Adrenal gland (tissue), 12 donors: ENCODE results near the gene GNAQ. TPM values are rescaled to one million over a fixed set of nuclear protein-coding genes. Genes with fewer than 3 reads are reported as not detected.

Source experiments
- DNase-seq, 7 donors: peaks; one replicate each; pipeline ENCODE4 v3.0.0-alpha.2; 2019 to 2020
- H3K27ac ChIP-seq, 5 donors: fragments of 200-600 bp; sonication (generic) in 4 of 5; 1 replicate in 3 of 5; 2 replicates in 2 of 5; pipeline versions ENCODE4 v1.5.1 to v1.8.0; 2016 to 2020; ENCODE audit warnings: mild to moderate bottlenecking in 1 of 5
- H3K27me3 ChIP-seq: fragments of 200-600 bp; 2 replicates; pipeline ENCODE4 v1.8.0; 2021
- H3K36me3 ChIP-seq, 2 donors: fragments of 200-600 bp; replicated peaks in 1 of 2; 1 replicate in 1 of 2; 2 replicates in 1 of 2; pipeline versions ENCODE4 v1.5.1 to v1.8.0; 2018 to 2022
- H3K4me1 ChIP-seq, 2 donors: fragments of 200-600 bp; replicated peaks in 1 of 2; 1 replicate in 1 of 2; 2 replicates in 1 of 2; pipeline versions ENCODE4 v1.5.1 to v1.8.0; 2018 to 2021
- H3K4me3 ChIP-seq, 4 donors: fragments of 200-600 bp; sonication (generic) in 3 of 4; one replicate each; pipeline ENCODE4 v1.5.1; 2016 to 2018
- H3K9me3 ChIP-seq, 3 donors: fragments of 200-600 bp; sonication (generic) in 1 of 3; replicated peaks in 1 of 3; 1 replicate in 2 of 3; 2 replicates in 1 of 3; pipeline versions ENCODE4 v1.5.1 to v1.8.0; 2016 to 2021
- POLR2A ChIP-seq, 2 donors: fragments of 450-650 bp; IDR thresholded peaks; one replicate each; pipeline ENCODE4 v1.6.1; 2017; ENCODE audit warnings: antibody characterized with exemption in 2 of 2, mild to moderate bottlenecking in 2 of 2, moderate library complexity in 1 of 2
- WGBS, 4 donors: extraction: QIAGEN DNeasy Blood & Tissue Kit in 2 of 4; methylation state at CpG; one replicate each; pipeline versions ENCODE4 v1.1.5 to v1.1.7; 2013 to 2017; 5-methylcytosine and 5-hydroxymethylcytosine counted together
- intact Hi-C, 2 donors: fragments of 100-400 bp; cut with DNase I; formaldehyde crosslinking; loops; one replicate each; pipeline versions ENCODE4 v1.14.1 to v1.15.0; 2022 to 2023
- polyA plus RNA-seq, 3 donors: library from polyadenylated mRNA; stranded (reverse); fragments of 200-250 nt in 2 of 3; fragments of 350-450 nt in 1 of 3; fragmentation: Illumina TruSeq in 1 of 3; extraction: RNeasy Lipid Tissue Mini Kit (QIAGEN cat#74804) in 1 of 3; gene quantifications; one replicate each; pipeline ENCODE4 v1.2.3, GENCODE V29; 2013 to 2014
- total RNA-seq, 9 donors: library from RNA; depleted of rRNA in 4 of 9; stranded (reverse); fragments of >200 nt in 4 of 9; fragments of 120-200 nt in 1 of 9; fragmentation: NEBNext Ultra II Directional in 1 of 9; extraction: Animal tissue kit (Norgen Biotek cat#: 25700) in 1 of 9; gene quantifications; one replicate each; pipeline versions ENCODE4 v1.1.0 to v1.2.4, GENCODE V29; 2013 to 2023
- TF ChIP-seq, protein P1 (sequence below), 6 experiments: fragments of 450-650 bp in 4 of 6; fragments of 200-600 bp in 2 of 6; sonication (generic) in 1 of 6; IDR thresholded peaks; 1 replicate in 5 of 6; 2 replicates in 1 of 6; pipeline versions ENCODE4 v1.5.1 to v1.8.0; 2016 to 2021; ENCODE audit warnings: antibody characterized with exemption in 6 of 6, mild to moderate bottlenecking in 2 of 6, moderate library complexity in 1 of 6
- donor health status: healthy with polysubstance abuse.
- donor health status: Bipolar disorder and iron deficiency.
- donor health status: DM: yes; HTN: yes; CAD: no.
- donor health status: DM: no; HTN: no; CAD: no.
- donor health status: DM: no; HTN: no; CAD: no.
- donor health status: DM: yes; HTN: yes; CAD: no.

The GNAQ gene
- total and polyA plus RNA-seq, 12 donors = 15.8 to 71.7 (median 45.1) TPM

DNA sequence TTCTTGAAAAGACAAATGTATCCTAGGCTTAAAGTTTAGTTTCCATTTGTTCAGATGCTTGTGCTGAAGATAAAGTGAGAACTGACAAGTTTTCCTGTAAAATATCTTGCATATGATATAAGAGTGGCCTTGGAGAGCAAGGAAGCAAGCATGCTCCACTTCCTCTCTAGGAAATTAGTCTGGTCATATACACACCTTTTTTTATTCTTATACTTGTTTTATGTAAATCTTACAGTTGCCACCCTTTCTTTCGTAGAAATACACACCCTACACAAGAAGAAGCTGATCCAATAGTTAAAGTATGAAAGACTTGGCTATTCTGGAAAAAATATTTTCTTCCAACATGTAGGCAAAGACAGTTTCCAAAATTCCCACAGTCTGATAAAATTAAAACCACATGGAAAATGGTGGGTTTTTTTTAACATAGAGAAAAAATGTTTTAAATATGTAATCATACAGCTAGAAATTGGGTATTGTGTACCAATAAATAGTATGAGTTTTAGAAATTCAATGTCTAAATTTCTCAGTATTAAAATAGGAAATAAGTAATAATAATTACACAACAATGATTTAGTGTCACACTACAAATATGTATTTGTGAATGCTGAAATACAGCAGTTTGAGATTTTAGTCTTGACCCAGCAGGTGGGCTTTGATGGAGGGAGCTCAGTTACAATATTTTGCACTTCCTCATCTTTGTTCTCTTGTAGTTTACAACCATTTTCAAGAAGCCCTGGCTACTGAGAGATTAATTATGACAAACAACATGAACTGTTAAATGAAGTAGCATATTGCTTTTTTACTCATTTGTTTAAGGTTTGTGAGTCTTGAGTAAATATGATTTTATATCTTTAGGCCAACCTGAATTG is 197.8 kb downstream of the GNAQ start:
- Histone ChIP-seq H3K27ac (no peak overlapping the region), H3K4me3 (no peak overlapping the region), H3K36me3 (no peaks in the 10 kb centered on the region), H3K9me3 (no peaks in the 10 kb centered on the region), H3K27me3 (no peaks in the 10 kb centered on the region), H3K4me1 (peaks cover 5 to 35% of the 10 kb centered on the region in 2 donors)
- intact Hi-C loops = no loop called here
- DNase-seq = no peak
- 83 to 91% (median 86%) methylated on average over 1 of the region's 1 CpG for WGBS, 4 donors
- TF ChIP-seq POLR2A (IDR thresholded peaks at IDR 0.05) = no peak
- TF ChIP-seq, protein P1, sequence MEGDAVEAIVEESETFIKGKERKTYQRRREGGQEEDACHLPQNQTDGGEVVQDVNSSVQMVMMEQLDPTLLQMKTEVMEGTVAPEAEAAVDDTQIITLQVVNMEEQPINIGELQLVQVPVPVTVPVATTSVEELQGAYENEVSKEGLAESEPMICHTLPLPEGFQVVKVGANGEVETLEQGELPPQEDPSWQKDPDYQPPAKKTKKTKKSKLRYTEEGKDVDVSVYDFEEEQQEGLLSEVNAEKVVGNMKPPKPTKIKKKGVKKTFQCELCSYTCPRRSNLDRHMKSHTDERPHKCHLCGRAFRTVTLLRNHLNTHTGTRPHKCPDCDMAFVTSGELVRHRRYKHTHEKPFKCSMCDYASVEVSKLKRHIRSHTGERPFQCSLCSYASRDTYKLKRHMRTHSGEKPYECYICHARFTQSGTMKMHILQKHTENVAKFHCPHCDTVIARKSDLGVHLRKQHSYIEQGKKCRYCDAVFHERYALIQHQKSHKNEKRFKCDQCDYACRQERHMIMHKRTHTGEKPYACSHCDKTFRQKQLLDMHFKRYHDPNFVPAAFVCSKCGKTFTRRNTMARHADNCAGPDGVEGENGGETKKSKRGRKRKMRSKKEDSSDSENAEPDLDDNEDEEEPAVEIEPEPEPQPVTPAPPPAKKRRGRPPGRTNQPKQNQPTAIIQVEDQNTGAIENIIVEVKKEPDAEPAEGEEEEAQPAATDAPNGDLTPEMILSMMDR (IDR thresholded peaks at IDR 0.05) = no peak

DNA sequence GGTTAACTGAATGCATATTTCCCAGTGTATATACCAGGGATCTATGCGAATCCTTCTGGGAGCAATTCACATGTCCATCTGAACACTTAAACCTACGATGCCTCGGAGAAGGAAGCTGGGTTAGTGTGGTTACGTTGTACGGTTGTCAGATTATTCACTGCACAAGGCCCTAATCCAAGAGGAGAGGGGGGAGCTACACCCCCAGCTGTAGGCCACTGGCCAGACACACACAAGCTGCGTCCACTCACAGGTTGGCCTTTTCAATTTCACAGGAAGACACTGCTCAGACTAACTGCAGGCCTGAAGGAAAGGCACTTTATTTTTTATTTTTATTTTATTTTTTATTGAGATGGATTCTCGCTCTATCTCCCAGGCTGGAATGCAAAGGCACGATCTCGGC is 199.0 kb downstream of the GNAQ start:
- DNase-seq = peak in 1 of 7 donors; percentile 27
- intact Hi-C loops = no loop called here
- 83 to 86% (median 85%) methylated on average over 9 of the region's 9 CpGs for WGBS, 4 donors
- H3K9me3 ChIP-seq = no peaks in the 10 kb centered on the region
- H3K4me1 ChIP-seq = peaks cover 5 to 37% of the 10 kb centered on the region in 2 donors
- H3K4me3 ChIP-seq = no peak overlapping the region
- no peak for TF ChIP-seq POLR2A (IDR thresholded peaks at IDR 0.05)
- TF ChIP-seq, protein P1 (IDR thresholded peaks at IDR 0.05) = no peak
- no peaks in the 10 kb centered on the region for H3K36me3 ChIP-seq
- no peaks in the 10 kb centered on the region for H3K27me3 ChIP-seq
- no peak overlapping the region for H3K27ac ChIP-seq

DNA sequence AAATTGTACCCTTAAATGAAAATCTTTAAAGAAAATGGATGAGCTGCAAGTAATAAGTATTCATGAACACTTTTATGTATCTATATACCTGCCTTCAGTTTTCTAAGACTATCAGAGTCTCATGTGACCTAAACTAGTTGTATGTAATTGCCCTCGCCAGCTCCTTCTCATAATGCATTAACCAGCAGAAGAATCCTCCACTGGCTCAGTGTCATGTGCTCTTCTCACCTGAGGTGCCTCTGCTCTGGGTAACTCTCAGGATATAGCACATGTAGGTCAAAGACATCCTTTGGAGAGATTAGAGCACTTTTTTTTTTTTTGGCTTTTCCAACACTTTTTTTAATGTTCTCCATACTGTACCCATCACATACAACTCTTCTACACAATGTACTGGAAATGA is 199.8 kb downstream of the GNAQ start:
- no peaks in the 10 kb centered on the region for H3K36me3 ChIP-seq
- WGBS, 4 donors = 91 to 100% (median 98%) methylated on average over 1 of the region's 1 CpG
- H3K4me1 ChIP-seq = peaks cover 6 to 46% of the 10 kb centered on the region in 2 donors
- H3K27me3 ChIP-seq = no peaks in the 10 kb centered on the region
- H3K27ac ChIP-seq = no peak overlapping the region
- intact Hi-C loops = no loop called here
- H3K4me3 ChIP-seq = no peak overlapping the region
- TF ChIP-seq, protein P1 (IDR thresholded peaks at IDR 0.05) = no peak
- no peak for TF ChIP-seq POLR2A (IDR thresholded peaks at IDR 0.05)
- no peaks in the 10 kb centered on the region for H3K9me3 ChIP-seq
- DNase-seq = no peak

DNA sequence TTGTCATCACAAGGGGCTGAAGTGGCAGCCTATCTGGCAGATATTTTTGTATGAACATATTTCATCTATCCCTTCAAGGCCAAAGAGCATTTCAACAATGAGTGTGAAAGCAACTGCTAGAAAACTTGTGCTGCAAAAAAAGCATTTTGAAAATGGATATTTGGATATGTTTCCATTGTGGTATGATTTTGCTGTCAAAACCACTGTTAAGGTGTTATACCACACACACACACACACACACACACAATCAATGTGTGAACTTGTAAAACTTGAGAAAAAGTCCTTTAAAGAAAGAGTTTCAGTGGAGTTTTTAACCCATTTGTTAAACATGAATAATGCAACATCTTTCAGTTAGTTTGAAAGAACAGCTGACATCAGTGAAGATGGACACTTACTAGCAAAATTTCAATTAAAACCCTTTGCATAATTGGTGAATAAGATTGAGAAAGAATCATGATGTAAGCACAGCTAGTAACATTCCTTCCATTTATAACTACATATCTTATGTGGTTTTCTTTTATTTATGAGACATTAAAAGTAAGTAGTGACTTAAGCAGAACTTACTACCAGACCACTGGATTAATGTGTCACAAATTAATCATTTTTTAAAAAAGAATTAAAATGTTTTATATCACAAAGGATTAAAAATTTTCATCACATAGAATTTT is 200.9 kb downstream of the GNAQ start:
- Histone ChIP-seq H3K4me1 (peaks cover 14 to 55% of the 10 kb centered on the region in 2 donors), H3K36me3 (no peaks in the 10 kb centered on the region), H3K4me3 (no peak overlapping the region), H3K27ac (peak overlapping the region in 2 of 5 donors; percentile 14 to 34), H3K9me3 (no peaks in the 10 kb centered on the region), H3K27me3 (no peaks in the 10 kb centered on the region)
- DNase-seq = peak in 1 of 7 donors; percentile 29
- no peak for TF ChIP-seq POLR2A (IDR thresholded peaks at IDR 0.05)
- TF ChIP-seq, protein P1 (IDR thresholded peaks at IDR 0.05) = no peak
- intact Hi-C loops = no loop called here
